ENCODE data around the gene CPAMD8. TPM values are rescaled to one million over a fixed set of nuclear protein-coding genes. Genes with fewer than 3 reads are reported as not detected.

Gene CPAMD8
- total RNA-seq, 1 experiment from 2014 or later, result 0.20 TPM

DNA sequence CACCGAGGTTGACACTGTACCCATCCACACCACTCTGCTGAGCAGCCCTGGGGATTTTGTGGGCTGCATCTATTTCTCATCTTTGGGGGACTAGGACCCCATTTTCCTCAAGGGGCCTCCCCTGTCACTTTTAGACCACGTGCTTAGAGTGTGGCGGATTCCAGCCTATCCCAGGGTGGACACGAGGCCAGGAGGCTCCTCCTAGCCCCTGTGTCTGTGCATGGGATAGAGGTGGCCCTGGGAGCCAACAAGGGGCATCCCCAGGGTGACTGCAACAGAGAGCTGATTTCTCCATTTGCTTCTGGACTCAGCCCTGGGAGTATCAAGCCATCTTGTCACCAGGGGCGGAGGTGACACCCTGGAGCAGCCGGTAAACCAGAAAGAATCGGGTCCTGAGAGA, 24.2 kb downstream of the CPAMD8 start:
- no peak overlapping the region for H3K4me2 ChIP-seq (ENCODE audit: low read length)
- H2AFZ ChIP-seq (ENCODE audit: low read depth, low read length, poor library complexity, severe bottlenecking), result no peak overlapping the region
- ChIA-PET CTCF (no interaction called here), POLR2A (no interaction called here), RAD21 (ENCODE audit: low non-redundant PET in 1 of 2, low total read pairs in 2 of 2, uncharacterized antibody in 2 of 2, unreplicated experiment in 2 of 2) (no interaction called here)
- no peaks in the 10 kb centered on the region; the same call in 1 of the 2 replicates for H3K27me3 ChIP-seq (ENCODE audit: insufficient read depth, low read length)
- no peaks in the 10 kb centered on the region for H3K9me3 ChIP-seq (ENCODE audit: control insufficient read depth in 1 of 2, insufficient read depth in 1 of 2, low read depth in 1 of 2, low read length in 2 of 2)
- ATAC-seq (no peak), DNase-seq (ENCODE audit: low read depth, low spot score) (no peak)
- no peak overlapping the region for H3K9ac ChIP-seq (ENCODE audit: low read length)
- no peaks in the 10 kb centered on the region for H4K20me1 ChIP-seq (ENCODE audit: insufficient read depth)
- BruUV-seq (replicated peaks), result no TSS peak
- H3K9me2 ChIP-seq (ENCODE audit: insufficient read depth), result no peaks in the 10 kb centered on the region
- TF ChIP-seq CBX3 (IDR thresholded peaks at IDR 0.05; ENCODE audit: low read depth) (no peak), ZNF274 (IDR thresholded peaks at IDR 0.05; ENCODE audit: low read depth, low read length) (no peak), CEBPB (IDR thresholded peaks at IDR 0.05; ENCODE audit: low read depth) (no peak), SP1 (IDR thresholded peaks at IDR 0.05; ENCODE audit: low read depth) (no peak), SRF (IDR thresholded peaks at IDR 0.05; ENCODE audit: low read depth) (no peak), TCF7L2 (IDR thresholded peaks at IDR 0.05; ENCODE audit: borderline replicate concordance, extremely low read depth, insufficient read depth, insufficient read length) (no peak), EGR1 (IDR thresholded peaks at IDR 0.05; ENCODE audit: low read depth) (no peak)
- TF ChIP-seq, protein P1, sequence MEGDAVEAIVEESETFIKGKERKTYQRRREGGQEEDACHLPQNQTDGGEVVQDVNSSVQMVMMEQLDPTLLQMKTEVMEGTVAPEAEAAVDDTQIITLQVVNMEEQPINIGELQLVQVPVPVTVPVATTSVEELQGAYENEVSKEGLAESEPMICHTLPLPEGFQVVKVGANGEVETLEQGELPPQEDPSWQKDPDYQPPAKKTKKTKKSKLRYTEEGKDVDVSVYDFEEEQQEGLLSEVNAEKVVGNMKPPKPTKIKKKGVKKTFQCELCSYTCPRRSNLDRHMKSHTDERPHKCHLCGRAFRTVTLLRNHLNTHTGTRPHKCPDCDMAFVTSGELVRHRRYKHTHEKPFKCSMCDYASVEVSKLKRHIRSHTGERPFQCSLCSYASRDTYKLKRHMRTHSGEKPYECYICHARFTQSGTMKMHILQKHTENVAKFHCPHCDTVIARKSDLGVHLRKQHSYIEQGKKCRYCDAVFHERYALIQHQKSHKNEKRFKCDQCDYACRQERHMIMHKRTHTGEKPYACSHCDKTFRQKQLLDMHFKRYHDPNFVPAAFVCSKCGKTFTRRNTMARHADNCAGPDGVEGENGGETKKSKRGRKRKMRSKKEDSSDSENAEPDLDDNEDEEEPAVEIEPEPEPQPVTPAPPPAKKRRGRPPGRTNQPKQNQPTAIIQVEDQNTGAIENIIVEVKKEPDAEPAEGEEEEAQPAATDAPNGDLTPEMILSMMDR (IDR thresholded peaks at IDR 0.05 in 2 of 3, conservative IDR thresholded peaks at IDR 0.05 in 1 of 3; ENCODE audit: borderline replicate concordance in 1 of 3, insufficient read depth in 1 of 3, low read depth in 2 of 3, low read length in 2 of 3), result no peak
- no peak overlapping the region for H3K27ac ChIP-seq (ENCODE audit: low read depth, low read length)
- intact Hi-C loops (cut with micrococcal nuclease), result no loop called here
- no peak overlapping the region for H3K4me3 ChIP-seq (replicated peaks in 1 of 2; ENCODE audit: low read depth in 1 of 2, low read length in 2 of 2)
- H3K79me2 ChIP-seq (ENCODE audit: insufficient read depth, low read length), result no peaks in the 10 kb centered on the region
- H3K4me1 ChIP-seq (ENCODE audit: control insufficient read depth in 1 of 2, insufficient read depth in 2 of 2, low read length in 2 of 2), result no peaks in the 10 kb centered on the region
- H3K36me3 ChIP-seq (ENCODE audit: control insufficient read depth in 1 of 2, insufficient read depth in 2 of 2, low read length in 2 of 2), result no peaks in the 10 kb centered on the region

GRCh38 chr19:17001603-17002183, 24.9 kb downstream of the CPAMD8 start:
- TF ChIP-seq EGR1 (IDR thresholded peaks at IDR 0.05; ENCODE audit: low read depth), result no peak
- no peak for TF ChIP-seq YY1 (IDR thresholded peaks at IDR 0.05; ENCODE audit: extremely low read depth, insufficient replicate concordance, low read depth, low read length)
- TF ChIP-seq CEBPB (IDR thresholded peaks at IDR 0.05; ENCODE audit: low read depth), result no peak
- no peak for TF ChIP-seq SRF (IDR thresholded peaks at IDR 0.05; ENCODE audit: low read depth)
- no peak for TF ChIP-seq SIN3A (IDR thresholded peaks at IDR 0.05; ENCODE audit: low read depth)
- TF ChIP-seq FOSL1 (IDR thresholded peaks at IDR 0.05; ENCODE audit: low read depth), result no peak
- no peak for TF ChIP-seq POLR2A (IDR thresholded peaks at IDR 0.05; ENCODE audit: borderline replicate concordance, extremely low read depth, insufficient read depth, insufficient read length)
- no peak for TF ChIP-seq JUND (IDR thresholded peaks at IDR 0.05)
- Histone ChIP-seq H3K4me3 (replicated peaks in 1 of 2; ENCODE audit: low read depth in 1 of 2, low read length in 2 of 2) (no peak overlapping the region), H4K20me1 (ENCODE audit: insufficient read depth) (no peaks in the 10 kb centered on the region), H3K9me2 (ENCODE audit: insufficient read depth) (no peaks in the 10 kb centered on the region), H3K36me3 (ENCODE audit: control insufficient read depth in 1 of 2, insufficient read depth in 2 of 2, low read length in 2 of 2) (no peaks in the 10 kb centered on the region), H3K4me2 (ENCODE audit: low read length) (no peak overlapping the region), H3K79me2 (ENCODE audit: insufficient read depth, low read length) (no peaks in the 10 kb centered on the region), H3K9me3 (ENCODE audit: control insufficient read depth in 1 of 2, insufficient read depth in 1 of 2, low read depth in 1 of 2, low read length in 2 of 2) (no peaks in the 10 kb centered on the region), H3K9ac (ENCODE audit: low read length) (no peak overlapping the region), H3K27ac (ENCODE audit: low read depth, low read length) (no peak overlapping the region), H2AFZ (ENCODE audit: low read depth, low read length, poor library complexity, severe bottlenecking) (no peak overlapping the region), H3K4me1 (ENCODE audit: control insufficient read depth in 1 of 2, insufficient read depth in 2 of 2, low read length in 2 of 2) (no peaks in the 10 kb centered on the region), H3K27me3 (ENCODE audit: insufficient read depth, low read length) (no peaks in the 10 kb centered on the region)
- ATAC-seq, result peak; percentile 50; the same call in 1 of the 2 replicates
- ChIA-PET POLR2A (no interaction called here), CTCF (no interaction called here), RAD21 (ENCODE audit: low non-redundant PET in 1 of 2, low total read pairs in 2 of 2, uncharacterized antibody in 2 of 2, unreplicated experiment in 2 of 2) (no interaction called here)
- intact Hi-C loops (cut with micrococcal nuclease), result no loop called here
- no peak for DNase-seq (ENCODE audit: low read depth, low spot score)
- no TSS peak for BruUV-seq (replicated peaks)
